ENCODE data around the gene VSX2.

The VSX2 gene

DNA sequence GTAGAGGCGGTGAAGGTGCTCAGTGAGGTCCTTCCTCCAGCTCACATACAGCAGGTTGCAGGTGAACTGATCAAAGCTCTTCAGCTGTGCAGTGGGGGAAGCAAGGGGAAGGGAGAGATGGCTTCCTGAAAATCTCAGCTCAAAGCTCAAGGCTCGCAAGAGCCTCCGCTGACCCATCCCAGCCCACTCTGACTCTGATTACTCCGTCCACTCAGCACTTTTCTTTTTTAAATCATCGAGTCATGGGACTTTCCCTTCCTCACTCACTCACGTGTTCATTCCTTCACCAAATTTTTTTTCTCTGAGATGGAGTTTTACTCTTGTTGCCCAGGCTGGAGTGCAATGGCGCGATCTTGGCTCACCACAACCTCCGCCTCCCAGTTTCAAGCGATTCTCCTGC lies 58.7 kb downstream of the VSX2 start:
- in situ Hi-C loops (cut with MboI; ENCODE audit: low sequenced_read_pairs) = no loop called here

DNA sequence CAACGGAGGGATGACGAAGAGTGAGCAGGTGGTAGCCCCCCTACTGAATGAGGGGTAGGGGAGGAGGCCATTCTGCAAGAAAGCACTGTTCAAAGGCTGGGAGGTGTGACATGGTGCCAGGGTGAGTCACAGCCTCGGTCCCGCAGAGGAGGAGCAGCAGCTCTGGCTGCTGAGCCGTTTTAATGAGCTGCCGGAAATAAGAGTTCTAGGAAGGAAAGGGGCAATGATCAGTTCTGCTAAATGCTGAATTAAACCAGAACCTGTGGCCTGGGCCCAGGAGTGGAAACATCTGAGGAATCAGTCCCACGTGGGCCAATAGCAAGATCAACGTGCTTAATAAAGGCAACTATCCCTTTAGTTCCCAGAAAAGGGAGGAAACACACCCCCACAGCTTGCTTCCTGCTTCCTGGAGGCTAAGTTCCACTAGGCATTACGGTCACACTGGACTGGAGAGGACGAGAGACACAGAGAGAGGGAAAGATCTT lies 59.9 kb downstream of the VSX2 start:
- in situ Hi-C loops (cut with MboI; ENCODE audit: low sequenced_read_pairs) = no loop called here

DNA sequence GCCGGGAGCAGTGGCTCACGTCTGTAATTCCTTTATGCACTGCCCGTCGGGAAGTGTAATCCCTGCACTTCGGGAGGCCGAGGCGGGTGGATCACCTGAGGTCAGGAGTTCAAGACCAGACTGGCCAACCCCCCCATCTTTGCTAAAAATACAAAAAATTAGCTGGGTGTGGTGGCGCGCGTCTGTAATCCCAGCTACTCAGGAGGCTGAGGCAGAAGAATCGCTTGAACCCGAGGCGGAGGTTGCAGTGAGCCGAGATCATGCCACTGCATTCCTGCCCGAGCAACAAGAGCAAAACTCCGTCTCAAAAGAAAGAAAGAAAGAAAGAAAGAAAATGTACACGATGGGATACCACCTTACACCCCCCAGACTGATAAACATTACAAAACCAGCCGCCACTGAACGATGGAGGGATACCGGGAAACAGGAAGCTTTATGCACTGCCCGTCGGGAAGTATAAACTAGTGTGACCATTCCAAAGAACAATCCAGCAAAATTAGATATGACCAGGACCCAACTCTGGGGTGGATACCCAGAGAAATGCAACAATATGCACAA lies 62.4 kb downstream of the VSX2 start:
- in situ Hi-C loops (cut with MboI; ENCODE audit: low sequenced_read_pairs) = no loop called here

DNA sequence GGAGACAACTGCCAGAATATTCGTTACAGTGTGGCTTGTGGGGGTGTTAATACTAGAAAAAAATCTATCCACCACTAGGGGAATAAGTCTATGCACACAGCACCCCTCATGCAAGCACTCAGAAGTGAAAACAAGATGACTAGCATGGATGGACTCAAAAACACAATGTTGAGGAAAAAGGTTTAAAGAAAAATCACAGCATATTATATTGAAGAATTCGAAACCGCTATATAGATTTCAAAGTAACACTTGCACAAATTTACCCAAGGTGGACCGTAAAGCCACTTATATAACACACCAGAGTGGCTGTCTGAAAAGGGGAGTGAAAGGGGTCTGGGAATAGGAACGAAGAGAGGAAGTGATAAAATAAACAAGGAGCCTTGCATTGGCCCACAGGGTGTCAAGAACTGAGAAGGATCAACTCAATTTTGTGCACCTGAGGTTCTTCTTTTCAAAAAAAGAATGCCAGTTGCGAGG lies 62.9 kb downstream of the VSX2 start:
- in situ Hi-C loops (cut with MboI; ENCODE audit: low sequenced_read_pairs) = no loop called here

DNA sequence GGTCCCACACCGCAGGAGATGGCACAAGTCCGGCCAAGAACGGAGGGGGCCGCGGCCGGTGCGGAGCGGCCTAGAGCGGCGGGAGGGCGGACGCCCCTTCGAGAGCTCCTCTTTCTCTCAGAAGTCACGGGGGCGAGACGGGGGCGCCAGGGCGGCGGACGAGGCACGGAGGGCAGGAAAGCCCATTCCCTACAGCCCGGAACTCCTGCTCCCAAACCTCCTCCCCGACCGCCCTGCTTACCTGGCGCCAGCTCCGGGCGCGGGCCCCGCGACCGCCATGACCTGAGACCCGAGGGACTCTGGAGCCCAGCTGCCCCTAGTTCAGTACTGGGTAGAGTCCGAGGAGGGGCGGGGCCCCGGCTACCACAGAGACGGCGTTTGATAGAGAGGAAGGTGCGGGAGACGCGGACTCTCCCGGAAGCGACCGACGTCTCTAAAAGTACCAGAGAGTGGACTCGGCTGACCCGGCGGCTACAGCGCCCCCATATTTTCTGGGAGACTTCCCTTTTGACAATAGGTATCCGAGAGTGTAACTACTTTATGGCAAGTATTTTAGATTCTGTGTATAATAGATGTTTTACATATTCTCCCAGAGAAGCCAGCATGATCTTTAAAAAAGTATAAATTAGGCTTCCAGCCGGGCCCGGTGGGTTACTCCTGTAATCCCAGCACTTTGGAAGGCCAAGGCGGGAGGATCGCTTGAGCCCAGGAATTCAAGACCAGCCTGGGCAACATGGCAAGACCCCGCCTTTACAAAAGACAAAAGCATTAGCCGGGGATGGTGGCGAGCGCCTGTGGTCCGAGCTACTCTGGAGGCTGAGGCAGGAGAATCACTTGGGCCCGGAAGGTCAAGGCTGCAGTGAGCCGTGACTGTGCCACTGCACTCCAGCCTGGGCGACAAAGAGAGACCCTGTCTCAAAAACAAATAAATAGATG lies 63.7 kb downstream of the VSX2 start, which contains the start of gene ABCD4:
ABCD4 (minus strand) TSS at position 301 of the 936 bp plus-strand sequence; CDS start at position 279, 22 bp downstream.
- in situ Hi-C loops (cut with MboI; ENCODE audit: low sequenced_read_pairs) = no loop called here

DNA sequence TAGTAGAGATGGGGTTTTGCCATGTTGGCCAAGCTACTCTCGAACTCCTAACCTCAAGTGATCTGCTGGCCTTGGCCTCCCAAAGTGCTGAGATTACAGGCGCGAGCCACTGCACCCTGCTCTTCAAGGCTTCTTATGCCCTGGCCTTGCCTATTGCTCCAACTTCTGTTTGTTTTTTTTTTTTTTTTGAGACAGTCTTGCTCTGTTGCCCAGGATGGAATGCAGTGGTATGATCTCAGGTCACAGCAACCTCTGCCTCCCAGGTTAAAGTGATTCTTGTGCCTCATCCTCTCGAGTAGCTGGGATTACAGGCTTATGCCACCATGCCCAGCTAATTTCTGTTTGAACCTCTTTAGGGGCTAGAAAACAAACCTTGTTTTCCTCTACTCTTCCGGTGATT lies 69.4 kb downstream of the VSX2 start:
- in situ Hi-C loops (cut with MboI; ENCODE audit: low sequenced_read_pairs) = no loop called here

DNA sequence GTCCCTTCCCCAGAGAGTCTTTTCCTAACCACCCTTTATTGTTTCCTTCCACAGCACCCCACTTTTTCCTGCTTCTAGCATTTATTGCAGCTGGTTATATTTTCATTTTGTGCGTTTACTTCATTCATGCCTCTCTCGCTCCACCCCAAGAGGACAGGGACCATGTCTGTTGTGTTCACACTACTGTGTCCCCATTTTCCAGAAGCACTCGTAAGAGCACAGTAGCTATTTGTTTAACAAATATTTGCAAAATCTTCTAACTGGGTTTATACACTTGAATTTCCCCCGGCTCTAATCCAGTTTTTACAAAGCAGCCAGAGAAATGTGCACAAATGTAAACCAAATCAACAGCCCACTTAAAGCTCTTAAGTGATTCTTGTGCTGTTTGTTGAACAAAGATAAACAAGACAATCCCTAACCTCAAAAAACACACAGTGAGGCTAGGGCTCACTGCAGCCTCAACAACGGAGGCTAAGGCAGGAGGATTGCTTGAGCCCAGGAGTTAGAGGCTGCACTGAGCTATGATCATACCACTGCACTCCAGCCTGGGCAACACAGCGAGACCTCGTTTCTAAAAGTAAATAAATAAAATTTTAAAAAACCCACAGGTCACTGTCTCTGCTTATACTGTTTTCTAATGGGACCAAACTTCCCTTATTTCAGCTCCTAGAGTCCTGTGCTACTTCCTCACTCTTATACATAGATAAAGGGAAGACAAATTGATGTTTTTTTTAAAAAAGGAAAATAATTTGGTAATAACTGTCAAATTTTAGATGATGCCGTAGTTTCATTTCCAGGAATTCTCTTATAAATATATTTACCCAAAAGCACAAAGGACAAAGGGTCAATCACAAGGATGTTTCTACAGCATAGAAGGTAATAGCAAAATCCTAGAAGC lies 70.1 kb downstream of the VSX2 start:
- in situ Hi-C loops (cut with MboI; ENCODE audit: low sequenced_read_pairs) = no loop called here

DNA sequence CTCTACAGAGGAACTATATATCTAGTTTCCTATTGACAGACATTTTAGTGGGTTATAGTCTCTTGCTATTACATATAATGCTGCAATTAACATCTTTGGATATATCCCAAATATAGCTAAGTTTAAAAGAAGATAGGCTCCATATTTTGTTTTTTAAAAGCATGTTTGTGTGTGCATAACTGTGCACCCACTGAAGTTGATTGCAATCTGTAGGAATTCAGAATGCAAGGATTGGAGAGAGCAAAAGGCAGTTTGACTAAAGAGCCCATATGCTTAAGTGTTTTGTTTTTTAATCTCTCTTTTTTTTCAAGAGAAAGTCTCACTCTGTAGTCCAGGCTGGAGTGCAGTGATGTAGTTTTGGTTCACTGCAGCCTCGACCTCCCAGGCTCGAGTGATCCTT lies 72.9 kb downstream of the VSX2 start:
- in situ Hi-C loops (cut with MboI; ENCODE audit: low sequenced_read_pairs) = no loop called here

Measured in hTERT RPE-1 (cell line).